T-helper 1 cell treated with Interleukin-12 subunit alpha and Interleukin-12 subunit beta and Interleukin-4 antibody, amounts not matched to agents 30 ng/mL and 1 ng/mL, for 36 hours (primary cell): ENCODE measurements around the gene CLDN24. TPM values are rescaled to one million over a fixed set of nuclear protein-coding genes. Genes with fewer than 3 reads are reported as not detected.

Source experiments
- intact Hi-C: fragments of 100-400 bp; cut with micrococcal nuclease; formaldehyde crosslinking; loops from one replicate; pipeline ENCODE4 v1.15.1; 2024
- total RNA-seq: library from RNA; stranded (reverse); gene quantifications from 2 replicates; pipeline ENCODE4 v1.2.3, GENCODE V29; 2022

The CLDN24 gene
- total RNA-seq, 1 donor from 2014 or later = not detected

DNA sequence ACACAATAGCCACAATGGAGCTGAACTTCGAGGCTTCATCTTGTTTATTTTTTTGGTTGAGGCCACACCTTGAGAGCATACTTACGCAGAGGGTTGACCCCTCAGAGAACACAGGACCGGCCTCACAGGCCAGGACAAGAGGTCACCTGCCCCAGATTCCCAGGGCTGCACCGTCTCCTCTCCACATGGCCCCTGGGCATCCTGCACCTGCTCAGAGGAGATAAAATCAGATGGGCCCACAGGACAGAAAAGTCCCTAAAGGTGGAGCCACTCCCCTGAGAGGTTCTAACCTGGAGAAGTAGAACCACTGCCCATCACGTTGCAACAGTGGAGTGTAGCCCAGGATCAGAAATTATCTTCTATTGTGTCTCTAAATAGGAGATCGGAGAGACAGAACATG lies 1.1 kb upstream of the CLDN24 start:
- intact Hi-C loops = loop anchor here (5.0 kb wide), 1 partner anchor 74 kb away; no protein-coding TSS in a partner anchor

DNA sequence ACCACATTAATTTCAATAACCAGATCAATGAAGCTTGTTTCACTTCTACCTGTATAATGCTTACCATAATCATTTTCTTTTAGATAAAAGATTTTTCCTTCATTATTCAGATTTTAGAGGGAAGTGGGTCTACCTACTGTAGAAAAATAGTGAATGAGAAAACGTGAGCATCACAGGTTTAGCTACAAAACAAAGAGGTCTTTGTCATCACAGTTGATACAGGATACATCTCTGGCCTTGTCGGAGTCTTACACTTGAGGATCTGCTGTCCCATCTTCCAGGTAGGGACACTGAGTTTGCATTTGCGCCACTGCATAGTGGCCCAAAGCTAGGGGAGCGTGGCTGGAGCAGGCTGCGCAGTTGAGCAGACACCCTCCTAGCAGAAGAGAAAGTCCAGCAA lies 710 bp downstream of the CLDN24 start:
- intact Hi-C loops = loop anchor here (5.0 kb wide), 1 partner anchor 76 kb away; no protein-coding TSS in a partner anchor

DNA sequence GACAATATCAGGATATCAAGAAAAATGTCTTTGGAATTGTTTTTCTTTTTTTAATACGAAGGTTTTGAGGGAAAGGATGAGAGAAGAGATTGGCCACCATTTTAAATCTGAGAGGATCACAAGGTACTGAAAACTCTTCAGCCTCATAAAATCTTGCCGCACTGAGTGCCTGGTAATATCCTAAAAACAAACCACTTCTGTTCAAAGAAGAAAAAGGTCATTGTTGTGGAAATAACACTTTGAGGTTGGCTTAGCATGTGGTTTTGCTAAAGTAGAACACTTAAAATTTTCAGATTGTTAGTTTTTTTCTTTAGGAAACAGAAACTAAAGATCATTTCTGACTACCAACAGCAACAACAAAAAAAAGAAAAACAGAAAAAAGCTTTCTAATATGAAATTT lies 1.1 kb downstream of the CLDN24 start:
- intact Hi-C loops = loop anchor here (5.0 kb wide), 1 partner anchor 76 kb away; no protein-coding TSS in a partner anchor

DNA sequence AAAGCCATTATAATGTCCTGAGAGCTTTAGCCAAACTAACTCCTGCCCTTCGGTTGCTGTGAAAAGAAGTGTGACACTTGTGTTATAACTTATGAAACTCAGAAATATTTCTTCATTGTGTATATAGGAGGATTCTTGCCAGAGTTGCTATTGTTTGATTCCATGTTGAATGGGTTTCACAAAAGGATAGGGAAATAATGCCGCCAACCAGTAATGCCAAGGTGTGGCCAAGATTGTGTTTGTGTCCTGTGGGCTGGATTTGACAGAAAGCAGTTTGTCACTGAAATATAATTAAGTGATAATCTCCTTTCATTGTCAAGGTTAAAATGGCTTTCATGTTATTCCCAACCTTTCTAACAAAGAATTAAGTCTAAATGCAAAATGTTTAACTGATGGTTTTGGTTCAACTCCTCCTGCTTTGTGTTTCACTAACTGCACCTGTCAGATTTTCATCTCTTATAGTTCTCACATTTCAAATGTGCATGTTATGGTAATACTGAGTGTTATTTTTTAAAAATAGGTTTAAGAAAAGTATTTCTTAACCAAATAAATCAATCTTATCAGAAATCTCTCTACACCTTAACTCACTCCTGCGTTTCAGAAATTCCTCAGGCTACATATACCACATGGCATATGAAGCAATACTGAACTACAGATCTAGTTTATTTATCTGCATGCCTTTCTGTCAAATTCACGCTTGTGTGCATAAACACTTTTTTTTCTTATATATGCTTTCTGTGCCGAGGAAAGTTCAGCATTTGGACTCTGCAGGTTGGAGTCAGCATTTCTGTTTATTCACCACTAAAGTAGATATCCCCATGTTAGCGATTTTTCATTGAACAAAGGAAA lies 1.8 kb downstream of the CLDN24 start, which contains the start of gene CLDN22:
Gene CLDN22, minus strand, starts transcription at position 66 of the 849 bp plus-strand sequence. Its CDS starts 58 bp downstream, at position 8.
- intact Hi-C loops = loop anchor here (5.0 kb wide), 1 partner anchor 77 kb away; no protein-coding TSS in a partner anchor

DNA sequence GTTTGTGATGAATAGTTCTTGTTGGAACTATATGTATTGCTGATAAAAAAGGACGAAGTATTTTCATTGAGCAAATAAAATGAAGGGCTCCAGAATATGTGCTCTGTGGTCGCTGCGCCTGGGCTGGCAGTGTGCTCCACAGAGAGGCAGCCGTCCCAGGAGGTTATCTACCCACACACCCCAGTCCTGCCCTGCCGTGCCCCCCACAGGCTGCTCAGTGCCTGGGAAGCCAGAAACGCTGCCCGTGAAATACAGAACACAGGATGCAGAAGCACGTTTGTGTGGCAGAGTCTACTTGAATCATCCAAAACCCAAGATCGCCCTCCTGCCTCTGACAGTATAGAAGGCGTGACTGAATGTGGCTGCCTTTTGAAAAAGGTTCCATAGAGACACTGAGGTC lies 3.6 kb downstream of the CLDN24 start:
- intact Hi-C loops = no loop called here

DNA sequence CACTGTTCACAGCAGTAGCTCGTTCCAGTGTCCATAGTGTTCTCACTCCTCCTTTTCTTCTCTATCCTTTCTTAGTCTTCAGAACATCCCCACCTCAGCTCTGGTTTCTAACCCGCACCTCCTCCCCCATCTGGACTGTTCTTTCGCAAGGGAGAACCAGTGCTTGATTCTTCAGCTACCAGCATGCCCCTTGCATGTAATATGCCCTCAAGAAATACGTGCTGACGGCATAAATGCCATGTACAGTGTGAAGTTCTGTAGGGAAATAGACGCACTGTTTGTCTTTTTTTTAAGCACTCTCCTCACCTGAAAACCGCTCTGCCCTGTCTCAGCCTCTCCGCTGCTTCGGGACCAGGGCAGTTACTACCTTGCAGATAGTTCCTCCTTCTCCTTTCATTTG lies 7.4 kb downstream of the CLDN24 start:
- intact Hi-C loops = no loop called here

DNA sequence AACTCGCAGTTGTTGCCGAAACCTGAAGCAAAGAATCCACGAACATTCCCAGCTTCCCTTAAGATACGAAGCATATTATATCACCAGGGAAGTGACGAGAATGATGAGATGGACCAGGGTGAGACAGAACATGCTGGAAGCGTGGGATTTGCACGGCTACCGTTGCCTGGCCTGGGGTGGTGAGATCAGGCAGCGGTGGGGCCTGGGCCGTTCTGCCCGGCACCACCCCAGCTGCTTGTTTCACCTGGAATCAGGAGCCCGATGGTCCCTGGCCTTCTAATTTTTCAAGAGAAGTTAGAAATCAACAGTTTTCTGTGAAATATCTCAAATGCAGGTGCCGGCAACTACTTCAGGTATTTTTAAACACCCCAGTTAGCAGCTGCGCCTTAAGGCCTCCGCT lies 7.9 kb downstream of the CLDN24 start:
- intact Hi-C loops = no loop called here

DNA sequence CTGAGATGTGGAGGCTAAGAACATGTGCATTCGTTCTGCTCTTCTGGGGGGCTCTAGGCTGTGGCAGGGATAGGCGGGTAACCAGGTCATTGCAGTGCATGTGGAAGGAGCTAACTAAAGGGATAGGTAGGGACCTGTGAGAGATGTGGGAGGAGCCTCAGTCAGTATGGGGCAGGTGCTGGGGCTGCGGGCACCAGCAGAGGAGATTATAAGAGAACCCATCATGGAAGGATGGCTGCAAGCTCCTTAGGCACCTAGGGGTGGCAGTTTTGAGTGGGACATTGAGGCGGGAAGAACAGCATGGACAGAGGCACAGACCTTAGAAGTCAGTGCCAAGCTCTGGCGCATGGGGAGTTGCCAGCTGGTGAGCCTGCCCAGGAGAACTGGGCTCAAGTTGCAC lies 9.4 kb downstream of the CLDN24 start:
- intact Hi-C loops = no loop called here

DNA sequence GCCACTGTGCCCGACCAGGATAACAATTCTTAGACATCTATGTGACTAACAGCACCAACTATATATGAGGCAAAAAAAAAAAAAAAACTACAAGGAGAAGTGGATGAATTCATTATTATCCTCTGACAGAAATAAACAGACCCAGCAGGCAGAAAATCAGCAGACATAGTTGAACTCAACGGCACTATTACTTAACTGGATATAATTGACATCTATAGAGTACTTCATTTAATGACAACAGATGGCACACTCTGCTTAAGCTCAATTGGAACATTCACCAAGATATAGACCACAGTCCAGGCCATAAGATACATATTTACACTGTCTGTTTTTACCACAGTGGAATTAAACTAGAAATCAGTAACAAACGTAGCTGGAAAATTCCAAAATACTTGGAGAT lies 15.4 kb downstream of the CLDN24 start:
- intact Hi-C loops = no loop called here

DNA sequence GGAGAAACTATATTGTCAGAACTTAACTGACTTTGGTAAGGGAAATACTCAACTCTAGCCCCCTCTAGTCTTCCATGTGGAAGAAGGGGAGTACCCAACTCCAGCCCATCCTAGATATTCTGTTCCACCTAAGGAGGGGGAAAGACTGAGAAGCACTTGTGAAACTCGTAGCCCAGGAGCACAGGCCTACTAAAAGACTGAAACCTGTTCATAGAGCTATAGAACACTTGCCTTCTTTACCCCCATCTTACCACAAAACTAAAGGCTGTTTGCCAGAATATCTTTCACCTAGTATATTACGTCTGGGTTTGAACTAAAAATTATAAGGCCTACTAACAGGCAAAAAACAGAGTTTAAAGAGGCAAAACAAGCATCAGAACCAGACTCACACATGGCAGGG lies 17.7 kb downstream of the CLDN24 start:
- intact Hi-C loops = no loop called here

DNA sequence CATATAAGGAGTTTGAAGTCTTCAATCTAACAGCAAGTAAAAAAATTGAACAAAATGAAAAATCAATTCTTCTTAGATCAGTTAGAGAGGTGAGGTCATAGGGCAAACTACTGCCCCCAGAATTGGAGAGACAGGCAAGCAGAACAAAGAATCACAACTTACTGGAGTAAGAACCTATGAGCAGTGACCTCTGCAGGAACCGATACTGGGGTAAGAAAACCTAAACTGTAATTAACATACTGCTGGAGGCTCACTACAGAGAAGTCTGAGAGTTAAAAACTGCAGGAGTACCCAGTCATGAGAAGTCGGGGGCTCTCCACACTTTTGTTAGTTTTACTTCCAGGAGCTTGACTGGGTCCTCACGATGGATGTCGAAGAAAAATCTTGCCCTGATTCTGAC lies 18.2 kb downstream of the CLDN24 start:
- intact Hi-C loops = no loop called here

DNA sequence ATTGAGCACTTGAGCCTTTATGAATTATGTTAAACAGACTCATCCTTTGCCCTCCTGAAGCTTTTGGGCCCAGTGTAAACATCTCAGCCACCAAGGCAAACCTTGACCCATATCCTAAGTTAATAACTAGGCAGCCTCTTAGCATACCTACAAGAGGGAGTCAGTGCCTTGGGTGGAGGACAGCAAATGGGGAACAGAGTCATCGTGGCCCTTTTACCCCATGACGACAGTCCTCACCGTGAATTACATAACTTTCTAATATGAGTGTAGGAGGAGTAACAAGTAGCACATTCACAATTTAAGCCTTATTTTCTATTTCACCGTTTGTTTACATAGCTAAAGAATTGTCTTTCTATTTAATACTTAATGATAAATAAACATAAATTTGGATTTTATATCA lies 18.9 kb downstream of the CLDN24 start:
- intact Hi-C loops = no loop called here

DNA sequence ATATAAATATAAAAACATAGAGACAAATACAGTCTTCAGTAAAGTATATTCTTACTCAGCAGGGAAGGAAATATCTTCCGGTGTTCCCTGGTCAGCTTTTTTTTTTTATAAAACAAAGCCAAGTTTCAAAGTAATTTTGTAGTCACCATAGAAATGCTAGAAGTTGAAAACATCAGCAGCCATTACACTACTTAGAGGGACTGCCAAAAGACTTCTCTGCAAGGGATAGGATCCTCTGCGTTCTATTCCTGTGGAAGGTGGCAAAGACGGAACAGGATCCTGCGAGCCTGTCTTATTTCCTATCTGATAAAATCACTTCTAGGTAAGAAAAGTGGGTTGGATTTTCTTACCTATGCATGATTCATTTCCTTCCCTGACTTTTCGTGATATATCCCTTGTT lies 21.6 kb downstream of the CLDN24 start:
- intact Hi-C loops = no loop called here

DNA sequence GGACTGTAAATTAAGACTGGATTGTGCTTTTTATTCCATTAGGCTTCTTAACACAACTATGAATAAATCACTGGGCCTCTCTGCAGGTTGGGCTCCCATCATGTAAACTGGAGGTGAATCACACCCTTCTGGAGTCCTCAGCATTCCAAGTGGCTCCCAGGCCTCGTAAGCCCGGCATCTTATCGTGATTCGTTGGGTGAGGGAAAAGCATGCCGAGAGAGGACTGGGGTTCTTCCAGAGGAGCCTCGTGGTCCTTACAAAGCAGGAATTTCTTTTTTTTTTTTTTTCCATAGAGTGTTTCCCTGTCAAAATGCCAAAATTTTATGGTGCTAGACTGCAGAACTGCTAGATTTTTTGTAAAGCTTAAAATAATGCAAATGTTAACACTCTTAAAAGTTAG lies 22.2 kb downstream of the CLDN24 start:
- intact Hi-C loops = no loop called here

DNA sequence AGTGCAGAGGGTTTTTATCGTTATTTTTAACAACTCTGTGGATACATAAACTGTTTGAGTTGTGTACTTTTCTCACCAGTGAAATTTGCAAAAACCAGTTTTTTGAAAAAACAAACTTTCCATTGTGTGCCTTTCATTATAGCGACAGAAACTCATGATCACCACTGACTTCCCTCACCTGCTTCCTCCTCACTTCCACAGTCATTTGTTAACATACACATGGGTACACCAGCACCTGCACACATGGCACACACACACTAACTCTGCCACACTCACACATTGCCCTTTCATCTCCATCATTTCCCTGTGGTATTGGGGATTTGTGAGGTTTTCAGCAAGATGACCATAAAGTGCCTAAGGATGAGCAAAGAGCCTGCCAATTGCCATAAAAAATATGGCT lies 22.8 kb downstream of the CLDN24 start:
- intact Hi-C loops = no loop called here

DNA sequence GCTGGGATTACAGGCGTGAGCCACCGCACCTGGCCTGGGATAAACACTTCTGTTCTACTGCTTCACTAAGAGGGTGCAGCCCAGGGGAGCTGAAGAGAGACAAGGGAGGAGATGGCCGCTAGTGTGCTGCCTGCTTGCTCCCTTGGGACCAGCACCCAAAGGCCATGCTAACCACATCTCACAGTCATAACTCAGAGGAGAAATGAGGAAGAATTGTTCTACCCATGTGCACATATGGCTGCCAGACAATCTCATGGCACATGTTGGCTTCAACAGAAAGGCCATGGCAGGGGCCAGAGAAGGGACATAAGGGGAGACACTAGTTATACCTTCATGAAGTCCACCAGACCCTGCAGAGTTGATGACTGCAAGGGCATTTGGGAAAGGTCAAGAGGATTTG lies 24.6 kb downstream of the CLDN24 start:
- intact Hi-C loops = no loop called here

DNA sequence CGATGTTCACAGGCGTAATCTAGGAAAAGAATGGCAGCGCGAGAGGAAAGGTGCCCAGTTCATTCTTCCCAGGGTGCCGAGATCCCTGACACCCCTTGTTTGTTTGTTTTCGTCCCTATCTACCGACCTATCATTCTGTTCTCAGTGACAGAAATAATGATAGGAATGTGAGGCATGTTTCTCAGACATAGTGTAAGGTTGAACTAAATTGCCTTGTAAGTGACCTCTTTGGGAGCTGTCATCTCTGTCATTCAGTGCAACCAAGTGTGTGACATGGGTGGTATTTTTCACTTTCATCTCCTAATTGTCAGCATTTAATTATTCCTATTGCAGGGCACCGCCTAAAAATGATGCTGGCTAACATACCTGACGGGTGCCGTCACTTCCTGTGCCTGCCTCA lies 26.5 kb downstream of the CLDN24 start:
- intact Hi-C loops = no loop called here

DNA sequence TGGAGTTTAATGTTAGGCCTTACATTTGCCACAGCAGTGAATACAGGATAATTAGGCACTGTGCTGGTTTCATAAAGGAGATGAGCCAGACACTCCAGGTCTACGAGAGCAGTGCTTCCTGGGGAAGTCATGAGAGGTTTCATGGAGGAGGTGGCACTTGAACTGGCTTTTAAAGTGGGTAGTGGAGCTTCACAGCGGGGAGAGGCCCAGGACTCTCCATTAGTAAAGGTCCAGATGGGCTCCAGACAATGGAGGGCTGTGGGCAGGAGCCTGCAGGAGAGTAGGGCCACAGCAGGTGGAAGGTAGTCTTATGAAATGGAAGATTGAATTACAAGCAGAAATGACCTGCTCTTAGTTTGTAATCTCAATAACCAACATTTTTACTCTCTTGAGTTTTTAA lies 31.2 kb downstream of the CLDN24 start:
- intact Hi-C loops = no loop called here

DNA sequence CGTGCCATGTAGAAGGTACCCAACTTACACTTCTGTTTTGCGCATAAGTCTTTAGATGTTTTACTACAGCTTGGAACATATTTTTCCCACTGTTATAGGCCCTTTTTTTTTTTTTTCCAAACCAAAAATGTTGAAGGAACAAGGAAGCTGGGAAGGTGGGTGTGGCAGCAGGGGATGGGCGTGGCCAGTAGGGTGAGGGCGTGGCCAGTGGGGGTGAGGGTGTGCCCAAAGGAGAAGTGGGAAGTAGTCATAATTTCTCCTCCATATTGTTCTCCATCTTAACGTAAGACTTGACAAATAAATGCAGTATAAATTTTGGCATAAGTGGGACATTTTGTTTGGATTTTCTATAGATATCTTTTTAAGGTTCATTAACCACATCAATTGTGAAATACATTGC lies 32.5 kb downstream of the CLDN24 start:
- intact Hi-C loops = no loop called here

DNA sequence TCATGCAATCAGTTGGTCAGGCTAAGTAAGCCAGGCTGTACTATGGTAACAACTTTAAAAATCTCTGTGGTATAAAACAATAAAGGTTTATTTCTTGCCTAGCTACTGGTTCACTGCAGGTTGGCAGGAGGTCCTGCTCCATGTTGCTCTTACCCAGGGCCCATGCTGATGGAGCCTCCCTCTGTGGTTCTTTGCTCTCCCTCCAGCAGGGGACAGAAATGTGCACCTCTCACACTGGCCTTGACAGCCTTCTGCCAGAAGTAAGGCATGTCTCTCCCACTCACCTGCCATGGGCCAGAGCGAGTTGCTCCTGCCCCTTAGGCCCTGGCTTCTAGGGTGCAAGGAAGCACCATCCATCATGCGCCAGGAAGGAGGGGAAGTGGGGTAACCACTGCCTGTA lies 33.3 kb downstream of the CLDN24 start:
- intact Hi-C loops = no loop called here

DNA sequence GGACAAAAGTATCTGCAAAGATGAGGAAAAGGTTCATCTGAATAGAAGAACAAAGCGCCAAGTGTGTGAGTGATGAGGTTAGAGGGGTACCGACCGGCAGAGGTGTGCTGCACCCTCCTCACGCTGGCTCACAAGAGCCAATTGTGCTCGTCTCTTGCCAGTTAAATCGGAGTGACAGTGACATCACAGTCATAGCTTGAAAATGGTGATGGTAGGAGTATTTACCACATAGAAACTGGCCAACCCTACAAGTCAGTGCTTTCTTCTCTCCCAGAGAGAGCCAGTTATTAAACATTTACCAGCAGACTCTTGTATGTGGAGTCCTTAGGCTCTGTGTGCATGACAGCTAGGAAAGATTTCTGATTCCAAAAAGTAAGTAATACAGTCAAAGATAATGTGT lies 34.5 kb downstream of the CLDN24 start:
- intact Hi-C loops = no loop called here

DNA sequence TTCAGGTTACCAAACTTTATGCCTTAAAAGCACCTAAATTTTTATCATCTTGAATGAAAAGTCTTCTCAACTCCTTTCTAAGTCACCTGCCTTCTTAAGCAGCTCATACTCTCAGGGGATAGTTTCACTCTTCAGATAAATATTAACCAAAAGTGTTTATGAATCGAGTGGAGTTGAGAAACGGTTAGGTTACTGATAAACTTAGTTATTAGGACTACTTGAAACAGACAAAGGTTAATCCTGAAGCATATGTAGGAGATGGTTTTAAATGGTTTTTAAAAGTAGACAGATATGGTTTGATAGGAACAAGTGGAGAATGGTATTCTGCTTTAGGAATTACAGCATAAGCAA lies 34.9 kb downstream of the CLDN24 start:
- intact Hi-C loops = no loop called here

DNA sequence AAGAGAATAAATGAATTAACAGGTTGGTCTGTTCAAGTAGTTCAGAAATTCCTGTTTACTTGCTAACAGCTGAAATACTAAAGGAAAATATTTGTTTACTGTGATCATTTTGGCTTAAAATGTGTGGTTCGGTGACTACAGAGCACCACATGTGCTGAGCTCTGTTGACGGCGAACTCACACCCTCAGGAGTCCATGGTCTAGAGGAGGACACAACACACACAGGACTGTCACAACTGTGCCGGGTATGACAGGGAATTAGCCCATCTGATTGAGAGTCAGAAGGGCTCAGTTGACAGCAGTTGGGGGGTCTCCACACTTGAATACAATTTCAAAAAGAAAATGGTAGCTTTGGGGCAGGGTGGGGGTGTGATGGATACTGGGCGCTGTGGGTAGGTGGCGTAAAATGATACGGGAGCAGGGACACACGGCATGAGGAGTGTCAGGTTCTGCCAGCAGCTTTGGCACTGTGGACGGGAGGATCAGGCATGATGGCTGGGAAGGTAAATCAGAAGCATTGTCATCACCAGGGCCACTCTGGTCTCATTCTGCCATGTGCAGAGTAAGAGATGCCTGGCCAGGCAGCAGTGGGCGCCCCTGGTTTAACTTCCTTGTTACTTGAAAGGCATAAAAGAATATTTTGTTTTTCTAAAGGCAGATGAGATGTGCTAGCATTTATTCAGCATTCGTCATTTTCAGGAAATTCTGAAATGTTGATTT lies 35.5 kb downstream of the CLDN24 start:
- intact Hi-C loops = no loop called here
